ENCODE results near the gene PIMREG.

GRCh38 chr17:6420173-6420641 lies 24.0 kb upstream of the PIMREG start:
- TF ChIP-seq EZH2 (IDR thresholded peaks at IDR 0.05; ENCODE audit: low read length) (no peak), CTCF (optimal IDR thresholded peaks at IDR 0.05 in 1 of 3, IDR thresholded peaks at IDR 0.05 in 1 of 3, conservative IDR thresholded peaks at IDR 0.05 in 1 of 3; ENCODE audit: extremely low read depth in 1 of 3, insufficient read depth in 2 of 3, low read length in 3 of 3) (peak; percentile 27 to 72 (median 70))
